ENCODE measurements around the gene EMSY.
"Not testable (repeated sequence)": the region's sequence is repeated elsewhere in the genome, so short reads cannot be mapped to it uniquely, and the experiment has no call there.

DNA sequence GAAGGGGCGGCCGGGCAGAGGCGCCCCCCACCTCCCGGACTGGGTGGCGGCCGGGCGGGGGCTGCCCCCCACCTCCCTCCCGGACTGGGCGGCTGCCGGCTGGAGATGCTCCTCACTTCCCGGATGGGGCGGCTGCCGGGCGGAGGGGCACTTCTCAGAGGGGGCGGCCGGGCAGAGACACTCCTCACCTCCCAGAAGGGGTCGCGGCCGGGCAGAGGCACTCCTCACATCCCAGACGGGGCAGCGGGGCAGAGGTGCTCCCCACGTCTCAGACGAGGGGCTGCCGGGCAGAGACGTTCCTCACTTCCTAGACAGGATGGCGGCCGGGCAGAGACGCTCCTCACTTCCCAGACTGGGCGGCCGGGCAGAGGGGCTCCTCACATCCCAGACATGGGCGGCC, 137.7 kb downstream of the EMSY start:
- TF ChIP-seq CTCF (IDR thresholded peaks at IDR 0.05; ENCODE audit: insufficient read depth, low read depth, low read length); EZH2 (IDR thresholded peaks at IDR 0.05; ENCODE audit: insufficient read depth, low read length): not testable (repeated sequence)
